ENCODE data around the gene MIOX. TPM values are rescaled to one million over a fixed set of nuclear protein-coding genes. Genes with fewer than 3 reads are reported as not detected.

Gene MIOX
- total RNA-seq, 1 donor from 2014 or later: not detected

DNA sequence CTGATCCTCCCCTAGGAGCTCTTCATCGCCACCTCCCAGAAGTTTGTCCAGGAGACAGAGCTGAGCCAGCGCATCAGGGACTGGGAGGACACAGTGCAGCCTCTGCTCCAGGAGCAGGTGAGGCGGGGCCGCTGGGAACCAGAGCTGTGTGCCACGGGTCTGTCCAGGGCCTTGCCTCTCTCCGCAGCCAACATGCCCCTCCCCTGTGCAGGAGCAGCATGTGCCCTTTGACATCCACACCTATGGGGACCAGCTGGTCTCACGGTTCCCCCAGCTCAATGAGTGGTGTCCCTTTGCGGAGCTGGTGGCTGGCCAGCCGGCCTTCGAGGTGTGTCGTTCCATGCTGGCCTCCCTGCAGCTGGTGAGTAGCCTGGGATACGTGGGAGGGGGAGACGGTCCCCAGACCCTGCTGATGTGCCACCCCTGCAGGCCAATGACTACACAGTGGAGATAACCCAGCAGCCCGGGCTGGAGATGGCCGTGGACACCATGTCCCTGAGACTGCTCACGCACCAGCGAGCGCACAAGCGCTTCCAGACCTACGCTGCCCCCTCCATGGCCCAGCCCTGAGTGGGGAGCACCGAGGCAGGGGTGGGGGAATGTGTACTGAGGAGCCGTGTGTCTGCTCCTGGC lies 36.3 kb downstream of the MIOX start:
- no peak for DNase-seq
- ATAC-seq (ENCODE audit: poor library complexity): no peak
- intact Hi-C loops (cut with DNase I): no loop called here

DNA sequence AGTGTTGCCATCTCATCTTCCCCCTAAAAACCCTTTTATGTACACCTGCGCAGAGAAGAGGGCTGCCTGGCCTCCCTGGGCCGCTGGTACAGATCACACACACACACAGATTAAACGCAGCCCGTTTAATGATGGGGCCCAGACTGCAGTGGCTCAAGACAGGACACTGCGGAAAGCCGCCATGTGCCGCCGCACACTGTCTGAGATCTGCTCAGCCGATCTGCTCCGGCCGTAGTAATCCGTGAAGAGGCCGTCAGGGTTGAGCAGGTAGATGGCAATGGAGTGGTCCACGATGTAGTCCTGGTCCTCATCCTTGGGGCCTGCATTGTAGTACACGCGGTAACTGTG lies 36.8 kb downstream of the MIOX start:
- intact Hi-C loops (cut with DNase I): no loop called here

DNA sequence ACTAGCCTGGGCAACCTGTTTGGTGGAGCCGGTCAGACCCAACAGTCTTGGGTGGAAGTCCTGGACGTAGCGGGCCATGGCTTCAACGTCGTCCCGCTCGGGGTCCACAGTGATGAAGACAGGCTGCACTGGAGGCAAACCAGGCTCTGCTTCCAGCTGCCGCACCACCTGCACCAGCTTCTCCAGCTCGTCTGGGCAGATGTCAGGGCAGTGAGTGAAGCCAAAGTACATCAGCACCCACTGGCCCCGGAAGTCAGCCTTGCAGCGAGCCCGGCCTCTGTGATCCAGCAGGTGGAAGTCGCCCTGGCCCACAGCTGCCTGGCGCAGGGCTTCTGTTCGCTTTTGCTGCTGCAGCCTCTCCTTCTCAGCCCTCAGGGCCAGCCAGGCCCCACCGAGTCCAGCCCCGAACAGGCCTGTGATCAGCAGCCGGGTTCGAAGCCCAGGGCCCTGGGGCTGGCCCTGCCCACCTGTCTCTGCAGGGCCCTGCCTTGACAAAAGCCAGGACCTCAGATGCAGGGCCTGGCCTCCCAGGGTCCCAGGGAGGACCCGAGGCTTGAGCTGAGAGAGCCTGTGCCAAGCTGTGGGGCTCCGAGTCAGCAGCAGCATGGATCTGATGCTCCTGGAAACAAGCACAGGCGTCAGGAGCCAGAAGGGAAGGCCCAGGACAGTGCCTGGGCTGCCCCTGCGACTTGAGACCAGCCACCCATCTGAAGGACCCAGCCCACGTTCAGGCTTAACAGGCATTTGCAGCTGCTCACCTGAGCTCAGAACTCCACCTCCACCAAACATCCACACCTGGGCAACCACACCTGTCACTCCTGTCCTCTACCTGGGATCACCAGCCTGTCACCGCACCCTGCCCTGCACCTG lies 37.4 kb downstream of the MIOX start:
- ATAC-seq (ENCODE audit: poor library complexity): no peak
- intact Hi-C loops (cut with DNase I): no loop called here
- DNase-seq: no peak

More for the DNA sequence above, 36.8 kb downstream of the MIOX start:
- ATAC-seq (ENCODE audit: poor library complexity) (no peak), DNase-seq (no peak)

DNA sequence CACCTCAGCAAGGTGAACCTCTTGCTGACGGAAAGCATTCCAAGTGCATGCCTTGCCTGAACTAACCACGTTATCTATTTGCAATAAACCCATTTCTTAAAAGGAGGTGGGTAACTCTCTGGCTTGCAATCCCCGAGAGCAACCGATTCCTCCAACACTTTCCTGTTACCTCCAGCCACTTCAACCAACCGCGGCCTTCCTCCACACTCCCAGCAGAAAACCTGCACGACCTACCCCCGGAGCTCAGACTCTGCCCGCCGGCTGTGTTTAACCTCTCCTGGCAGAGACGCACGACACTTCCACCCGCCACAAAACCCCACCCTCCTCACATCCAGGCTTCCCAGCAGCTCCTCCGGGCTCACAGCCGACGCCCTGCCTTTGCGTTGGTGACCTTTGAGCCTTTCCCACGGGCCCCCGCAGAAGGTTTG lies 38.0 kb downstream of the MIOX start:
- DNase-seq: no peak
- ATAC-seq (ENCODE audit: poor library complexity): no peak
- intact Hi-C loops (cut with DNase I): no loop called here

DNA sequence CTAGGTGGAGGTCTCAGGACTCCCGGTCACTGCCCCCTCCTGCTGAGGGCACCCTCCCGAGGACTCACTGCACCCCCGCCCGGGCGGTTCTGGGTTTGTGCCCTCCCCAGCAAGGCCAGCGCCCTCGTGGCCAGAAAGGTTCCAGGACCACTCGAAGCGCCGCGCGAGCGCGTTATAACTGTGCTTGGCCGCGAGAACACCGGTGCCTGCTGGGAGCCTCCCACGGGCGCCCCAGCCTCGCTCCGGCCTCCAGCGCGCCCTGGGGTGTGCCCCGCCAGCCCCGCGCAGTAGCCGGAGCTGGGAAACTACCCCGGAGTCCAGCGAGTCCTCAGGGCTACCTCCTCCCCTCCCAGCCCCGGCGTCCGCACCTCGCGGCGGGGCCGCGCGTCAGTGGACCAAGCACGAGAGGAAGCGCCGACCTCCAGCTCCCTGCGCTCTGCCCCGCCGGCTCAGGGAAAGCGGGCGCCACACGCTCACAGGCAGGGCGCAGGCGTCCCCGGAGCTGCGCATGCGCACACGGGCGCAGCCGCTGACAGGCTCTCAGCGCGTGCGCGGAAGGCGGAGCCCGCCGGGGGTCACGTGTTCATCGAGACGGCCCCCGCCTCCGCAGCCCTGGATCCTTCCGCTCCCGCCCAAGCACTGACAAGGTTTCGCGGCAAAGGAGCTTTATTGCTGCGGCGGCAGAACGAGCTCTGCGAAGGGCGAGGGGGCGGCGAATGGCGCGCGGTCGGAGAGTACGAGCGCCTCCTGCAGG lies 38.6 kb downstream of the MIOX start, which contains the start of gene SCO2:
TSS of gene SCO2 (minus strand) at position 495 of the 754 bp plus-strand sequence. CDS start 1,187 bp downstream, outside the sequence.
- intact Hi-C loops (cut with DNase I): no loop called here
- ATAC-seq (ENCODE audit: poor library complexity) (peak; percentile 78), DNase-seq (peak; percentile 98)

DNA sequence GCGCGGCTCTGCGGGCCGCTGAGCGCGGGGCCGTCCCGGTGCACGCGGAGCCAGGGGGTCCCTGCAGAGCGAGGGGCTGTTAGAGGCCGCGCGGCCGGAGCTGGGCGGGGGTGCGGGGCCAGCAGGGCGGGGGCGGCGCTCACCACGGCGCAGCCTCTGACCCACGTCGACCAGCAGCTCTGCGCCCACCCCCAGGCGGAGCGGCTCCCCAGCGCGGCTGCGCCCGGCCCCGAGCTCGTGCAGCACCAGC lies 39.1 kb downstream of the MIOX start:
- ATAC-seq (ENCODE audit: poor library complexity): peak; percentile 14
- intact Hi-C loops (cut with DNase I): no loop called here
- no peak for DNase-seq

DNA sequence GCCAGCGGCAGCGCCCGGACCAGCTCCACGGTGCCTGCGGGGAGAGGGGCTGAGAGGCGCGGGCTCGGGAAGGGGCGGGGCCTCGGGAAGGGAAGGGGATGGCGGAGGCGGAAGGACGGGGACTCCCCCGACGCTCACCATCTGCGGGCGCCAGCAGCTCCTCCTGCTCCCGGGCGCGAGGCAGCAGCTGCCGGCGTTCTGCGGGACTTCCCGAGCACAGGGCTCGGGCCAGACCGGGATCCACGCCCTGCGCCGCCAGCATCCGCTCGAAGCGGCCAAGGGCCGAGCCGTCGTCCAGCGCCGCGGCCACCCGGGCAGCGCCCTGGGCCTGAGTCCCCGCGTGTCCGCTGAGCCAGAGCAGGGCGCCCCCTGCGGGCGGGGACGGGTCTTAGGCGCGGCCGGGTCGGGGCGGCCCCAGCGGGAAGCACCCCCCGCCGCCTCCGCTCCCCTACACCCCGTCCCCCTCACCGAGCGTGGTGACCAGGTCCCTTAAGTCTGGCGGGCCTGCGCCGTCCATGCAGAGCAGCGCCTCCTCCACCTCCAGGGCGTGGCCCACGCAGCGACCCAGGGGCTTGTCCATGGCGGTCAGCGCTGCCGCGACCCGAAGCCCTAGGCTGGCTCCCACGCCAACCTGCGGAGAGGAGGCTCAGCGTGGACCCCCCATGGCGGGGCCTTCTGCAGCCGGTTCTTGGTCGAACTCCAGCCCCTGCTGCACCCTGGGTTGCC lies 39.6 kb downstream of the MIOX start:
- intact Hi-C loops (cut with DNase I): no loop called here
- DNase-seq (peak; percentile 91), ATAC-seq (ENCODE audit: poor library complexity) (peak; percentile 30)

DNA sequence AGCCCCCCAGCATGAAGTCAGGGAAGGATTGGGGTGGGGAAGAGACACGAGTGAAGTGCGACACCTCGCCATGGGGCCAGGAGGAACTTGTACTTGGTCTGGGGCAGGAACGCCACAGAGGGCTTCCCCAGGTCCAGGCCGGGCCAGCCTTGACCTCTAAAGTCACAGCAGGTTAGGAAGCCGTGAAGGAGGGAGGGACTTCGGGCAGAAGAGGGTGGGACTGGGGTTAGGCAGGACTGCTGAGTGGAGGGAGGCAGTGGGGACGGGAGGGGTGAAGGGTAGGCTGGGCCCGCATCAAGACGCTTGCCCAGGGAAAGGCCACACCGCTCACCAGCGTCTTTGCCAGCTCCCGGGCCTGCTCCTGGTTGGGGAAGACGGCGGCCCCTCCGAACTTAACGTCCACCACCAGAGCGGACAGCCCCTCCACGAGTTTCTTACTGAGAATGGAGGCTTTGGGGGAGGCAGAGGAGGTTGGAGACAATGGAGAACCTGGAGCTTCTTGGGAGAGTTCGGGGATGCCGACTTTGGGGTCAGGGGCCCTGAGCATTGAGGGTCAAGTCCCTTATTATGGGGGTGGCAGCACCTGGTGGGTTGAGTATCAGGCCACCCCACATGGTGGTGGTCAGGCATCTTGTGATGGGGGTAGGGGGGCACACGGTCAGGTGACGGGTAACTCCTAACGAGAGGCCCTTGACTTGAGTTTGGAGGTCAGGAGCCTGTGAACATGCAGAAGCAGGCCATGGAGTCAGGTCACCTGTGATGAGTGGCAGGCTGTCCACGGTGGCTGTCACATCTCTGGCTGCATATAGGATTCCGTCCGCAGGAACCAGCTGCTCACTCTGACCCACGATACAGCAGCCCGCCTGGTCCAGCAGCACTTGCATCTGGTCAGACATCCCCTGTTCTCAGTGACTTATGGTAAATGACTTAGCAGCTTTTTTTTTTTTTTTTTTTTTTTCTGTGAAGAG lies 40.5 kb downstream of the MIOX start:
- ATAC-seq (ENCODE audit: poor library complexity) (peak; percentile 2), DNase-seq (peak; percentile 78)
- intact Hi-C loops (cut with DNase I): no loop called here

DNA sequence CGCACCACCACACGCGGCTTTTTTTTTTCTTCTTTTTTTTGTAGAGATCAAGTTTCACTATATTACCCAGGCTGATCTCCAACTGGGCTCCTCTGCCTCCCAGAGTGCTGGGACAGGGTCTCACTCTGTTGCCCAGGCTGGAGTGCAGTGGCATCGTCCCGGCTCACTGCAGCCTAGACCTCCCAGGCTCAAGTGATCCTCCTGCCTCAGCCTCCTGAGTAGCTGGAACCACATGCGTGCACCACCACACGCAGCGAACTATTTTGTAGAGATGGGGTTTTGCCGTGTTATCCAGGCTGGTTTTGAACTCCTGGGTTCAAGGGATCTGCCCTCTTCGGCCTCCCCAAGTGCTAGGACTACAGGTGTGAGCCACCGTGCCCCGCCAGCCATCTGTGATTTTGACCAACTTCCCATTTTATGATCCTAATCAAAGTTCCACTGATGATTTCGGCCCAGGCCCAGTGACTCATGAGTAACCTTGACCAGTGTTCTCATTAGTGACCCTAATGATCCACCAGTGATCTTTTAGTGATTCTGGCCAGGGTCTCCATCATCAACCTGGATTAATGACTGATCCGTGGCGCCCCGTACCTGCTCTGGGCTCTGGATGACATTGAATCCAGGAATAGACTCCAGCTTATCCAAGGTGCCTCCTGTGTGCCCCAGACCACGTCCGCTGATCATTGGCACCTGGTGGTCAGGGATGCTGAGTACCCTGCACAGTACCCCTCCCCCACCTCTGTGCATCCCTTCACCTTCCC lies 41.4 kb downstream of the MIOX start:
- intact Hi-C loops (cut with DNase I): no loop called here
- ATAC-seq (ENCODE audit: poor library complexity) (no peak), DNase-seq (no peak)

DNA sequence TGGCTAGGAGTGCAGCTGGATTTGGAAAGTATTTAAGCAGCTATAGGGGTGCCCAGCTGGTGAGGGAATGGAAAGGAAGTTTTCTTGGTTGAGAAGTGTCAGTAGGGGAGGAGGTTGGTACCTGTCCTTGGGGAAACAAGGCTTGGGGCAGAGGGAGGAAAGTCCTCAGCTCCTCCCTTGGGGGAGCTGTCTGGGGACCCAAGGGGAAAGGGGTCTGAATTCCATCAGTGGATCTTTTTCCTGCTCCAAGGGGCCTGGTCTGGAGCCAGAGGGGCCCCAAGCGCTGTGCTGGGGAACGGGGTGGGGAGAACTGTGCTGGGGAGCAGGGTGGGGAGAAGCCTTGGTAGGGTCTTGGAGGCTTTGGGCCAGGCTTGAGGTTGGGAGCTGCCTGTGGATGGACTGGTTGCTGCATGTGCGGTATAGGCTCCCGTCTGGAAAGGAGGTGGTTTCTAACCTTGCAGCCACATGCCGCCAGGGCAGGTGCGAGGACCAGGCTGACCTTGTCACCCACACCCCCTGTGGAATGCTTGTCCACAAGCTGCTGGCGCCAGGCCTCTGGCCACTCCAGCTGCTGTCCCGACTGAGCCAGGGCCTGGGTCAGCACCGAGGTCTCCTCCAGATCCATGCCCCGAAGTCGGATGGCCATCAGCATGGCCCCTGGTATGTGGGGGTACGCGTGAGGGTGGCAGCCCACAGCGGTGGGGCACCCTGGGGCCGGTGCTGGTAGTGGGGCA lies 42.2 kb downstream of the MIOX start:
- ATAC-seq (ENCODE audit: poor library complexity) (no peak), DNase-seq (no peak)
- intact Hi-C loops (cut with DNase I): no loop called here

DNA sequence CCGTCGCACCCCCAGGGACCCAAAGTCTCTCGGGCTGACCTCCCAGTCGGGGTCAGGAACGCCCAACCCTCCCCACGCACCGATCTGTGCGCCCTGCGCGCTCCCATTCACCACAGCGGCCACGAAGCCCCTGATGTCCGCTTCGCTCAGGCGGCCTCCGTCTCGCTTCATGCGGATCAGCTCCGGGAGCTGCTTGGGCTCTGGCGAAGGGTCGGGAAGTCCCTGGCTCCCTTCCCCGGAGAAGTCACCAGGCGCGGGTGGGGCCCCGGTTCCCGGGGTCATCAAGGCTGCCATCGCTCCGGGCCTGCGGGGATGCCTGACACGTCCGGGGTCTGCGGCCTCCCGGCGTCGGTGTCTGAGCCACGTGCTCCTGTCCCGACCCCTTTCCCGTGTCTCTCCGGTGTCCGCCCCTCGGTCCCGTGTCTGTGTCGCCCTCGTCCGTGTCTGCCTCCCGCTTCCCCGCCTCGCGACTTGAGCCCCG lies 42.8 kb downstream of the MIOX start:
- no peak for DNase-seq
- intact Hi-C loops (cut with DNase I): no loop called here
- ATAC-seq (ENCODE audit: poor library complexity): no peak

DNA sequence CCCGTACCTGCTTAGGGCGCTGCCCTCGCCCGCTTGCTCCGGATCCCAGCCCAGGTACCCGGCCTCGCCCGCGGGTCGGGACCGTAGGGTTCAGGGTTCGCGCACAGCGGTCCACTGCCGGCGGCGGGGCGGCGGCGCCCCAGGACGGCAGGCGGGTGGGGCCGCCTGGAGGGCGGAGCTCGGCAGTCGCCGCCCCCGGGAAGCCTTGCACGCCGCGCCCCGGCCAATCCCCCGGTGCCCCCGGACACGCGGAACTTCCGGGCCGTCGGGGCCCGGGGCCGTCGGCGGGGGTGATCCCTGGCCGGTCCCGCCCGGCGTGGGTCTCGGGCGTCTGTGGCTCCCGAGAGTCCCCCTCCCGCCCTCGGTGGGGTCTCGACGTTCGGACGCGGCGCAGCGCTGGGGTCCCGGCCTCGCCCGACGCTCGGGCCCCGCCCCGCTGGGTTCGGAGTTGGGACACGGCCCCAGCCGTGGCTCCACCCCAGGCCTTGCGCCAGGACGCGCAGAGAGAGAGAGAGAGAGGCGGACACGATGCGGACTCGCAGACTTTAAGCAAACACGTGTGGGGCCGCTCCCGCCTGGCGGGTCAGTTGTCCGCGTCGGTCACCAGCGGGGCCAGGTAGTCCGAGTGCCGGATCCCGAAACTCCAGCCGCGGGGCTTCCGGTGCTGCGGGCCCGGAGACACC lies 43.4 kb downstream of the MIOX start, which contains the start of gene TYMP:
TSS of gene TYMP (minus strand) at position 116 of the 683 bp plus-strand sequence. CDS start 303 bp downstream, outside the sequence.
- ATAC-seq (ENCODE audit: poor library complexity): peak; percentile 46
- DNase-seq: peak; percentile 93
- intact Hi-C loops (cut with DNase I): no loop called here

DNA sequence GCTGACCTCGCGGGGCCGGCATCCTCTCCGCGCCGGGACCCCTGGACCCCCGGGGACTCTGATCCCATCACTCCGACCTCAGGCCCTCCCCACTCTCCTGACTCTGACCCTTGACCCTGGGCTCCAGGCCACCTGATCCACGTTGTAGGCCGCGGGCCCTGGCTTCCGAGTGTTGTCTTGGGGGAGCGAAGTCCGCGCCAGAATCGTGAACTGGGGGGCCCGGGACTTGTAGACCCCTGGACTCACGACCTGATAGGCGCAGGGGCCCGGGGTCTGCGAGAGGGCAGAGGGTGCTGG lies 43.9 kb downstream of the MIOX start:
- ATAC-seq (ENCODE audit: poor library complexity) (no peak), DNase-seq (no peak)
- intact Hi-C loops (cut with DNase I): no loop called here

DNA sequence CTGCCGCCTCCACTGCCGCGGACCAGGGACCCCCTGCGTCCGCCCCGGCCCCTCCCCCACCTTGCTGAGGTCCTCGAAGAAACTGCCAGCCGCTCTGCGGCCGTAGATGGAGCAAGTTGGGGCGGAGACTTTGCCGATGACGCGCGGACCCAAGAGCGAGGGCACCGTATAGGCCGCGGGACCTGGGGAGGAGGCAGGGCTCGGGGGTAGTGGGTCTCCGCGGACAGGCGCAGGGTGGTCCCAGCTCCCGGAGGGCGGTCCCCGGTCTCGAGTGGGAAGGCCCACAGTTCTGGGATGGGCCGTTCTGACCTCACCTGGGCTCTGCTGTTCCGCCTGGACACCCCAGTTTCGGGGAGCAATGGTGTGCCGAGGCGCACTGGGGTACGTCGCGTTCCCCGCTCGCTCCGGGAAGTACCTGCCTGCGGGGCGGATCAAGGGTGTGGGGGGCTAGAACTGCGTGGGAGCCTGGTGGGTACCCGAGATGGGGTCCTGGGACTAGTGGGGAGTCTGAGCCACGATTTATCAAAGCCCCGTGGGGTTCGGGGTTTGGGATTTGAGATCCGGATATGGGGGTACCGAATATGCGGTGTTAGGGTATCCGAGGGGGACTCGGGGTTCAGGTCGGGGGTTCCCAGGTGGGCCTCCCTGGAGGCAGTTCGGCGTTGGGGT lies 44.4 kb downstream of the MIOX start:
- peak; percentile 56 for ATAC-seq (ENCODE audit: poor library complexity)
- DNase-seq: peak; percentile 94
- intact Hi-C loops (cut with DNase I): no loop called here

DNA sequence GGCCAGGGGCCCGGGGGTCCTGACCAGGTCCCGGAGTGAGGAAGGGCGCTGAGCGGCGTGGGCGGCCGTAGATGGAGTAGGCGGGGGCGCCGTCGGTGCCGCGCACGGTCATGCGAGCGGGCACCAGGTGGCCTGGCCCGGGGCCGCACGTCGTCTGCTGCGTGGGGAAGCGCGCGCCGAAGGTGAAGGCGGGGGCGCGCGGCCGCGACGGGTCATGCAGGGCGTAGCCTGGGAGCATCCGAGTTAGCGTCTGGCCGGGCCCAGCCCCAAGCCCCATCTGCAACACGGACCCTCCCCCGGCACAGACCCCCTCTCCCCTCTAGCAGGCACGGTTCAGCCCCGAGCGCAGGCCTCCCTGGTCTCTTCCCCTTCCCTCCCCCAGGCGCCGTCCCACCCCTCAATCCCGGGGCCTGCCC lies 44.9 kb downstream of the MIOX start:
- DNase-seq (peak; percentile 82), ATAC-seq (ENCODE audit: poor library complexity) (peak; percentile 25)
- intact Hi-C loops (cut with DNase I): no loop called here

All from Right ventricle myocardium superior (tissue), 1 donor.